Activated CD8-positive, alpha-beta memory T cell treated with anti-CD3 and anti-CD28 coated beads, Interleukin-2, amount 50 U/mL, for 1 hour (primary cell): Measurements from ENCODE around the gene C5orf24.
"Not testable (repeated sequence)": the region's sequence is repeated elsewhere in the genome, so short reads cannot be mapped to it uniquely, and the experiment has no call there.

Source experiments
- DNase-seq: peaks from one replicate; pipeline ENCODE4 v3.0.0-alpha.2; 2020; ENCODE audit errors: extremely low read depth

Gene C5orf24

DNA sequence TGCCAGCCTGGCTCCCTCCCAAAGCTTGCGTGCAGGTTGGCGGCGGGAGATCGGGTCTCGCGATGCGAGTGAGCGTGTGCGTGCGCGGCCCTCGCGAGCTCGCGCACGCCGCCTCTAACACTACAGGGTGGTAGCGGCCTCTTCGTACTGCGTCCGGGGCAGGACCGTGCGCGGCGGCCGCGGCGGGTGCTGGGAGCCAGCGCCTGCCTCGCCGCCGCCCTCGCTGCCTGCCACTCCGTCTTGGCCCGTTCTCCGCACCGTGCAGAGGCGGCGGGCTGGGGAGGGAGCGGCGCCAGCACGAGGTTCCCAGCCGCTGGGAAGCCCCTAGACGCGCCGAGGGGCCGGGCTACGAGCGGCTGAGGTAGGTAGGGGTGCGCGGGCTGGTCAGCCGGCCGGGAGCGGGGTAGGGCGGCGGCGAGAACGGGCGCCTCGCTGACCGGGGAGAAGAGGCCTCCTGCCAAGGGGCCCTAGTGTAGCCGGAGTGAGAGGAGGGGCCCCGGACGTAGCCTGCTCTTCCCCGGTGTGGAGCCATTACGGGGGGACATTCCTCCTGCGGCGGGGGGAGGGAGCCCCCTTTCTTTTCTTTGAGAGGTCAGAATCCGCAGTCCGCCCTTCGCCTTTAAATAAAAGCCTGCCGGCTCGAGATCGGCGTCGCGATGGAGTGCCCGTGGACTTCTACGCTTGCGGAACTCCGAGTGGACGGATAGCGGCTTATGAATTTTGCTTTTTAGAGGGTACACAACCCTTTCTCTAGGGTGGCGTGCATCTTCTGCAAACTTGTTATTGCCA, at the start of gene C5orf24:
Gene C5orf24, plus strand, starts transcription at position 117 of the 789 bp plus-strand sequence. CDS start 8,933 bp downstream, outside the sequence.
- DNase-seq: peak; percentile 69

DNA sequence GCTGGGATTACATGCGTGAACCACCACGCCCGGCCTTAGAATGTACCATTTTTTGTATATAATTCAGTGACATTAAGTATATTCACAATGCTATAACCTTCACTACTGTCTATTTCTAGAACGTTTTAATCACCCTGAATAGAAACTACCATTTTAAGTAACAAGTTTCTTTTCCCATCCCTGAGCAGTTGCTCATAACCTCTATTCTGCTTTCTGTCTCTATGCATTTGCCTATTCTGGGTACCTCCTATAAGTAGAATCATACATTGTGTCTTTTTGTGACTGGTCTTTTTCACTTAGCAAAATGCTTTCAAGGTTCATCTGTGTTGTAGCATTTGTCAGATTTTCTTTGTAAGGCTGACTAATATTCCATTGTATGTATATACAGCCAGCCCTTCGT, 47.3 kb upstream of the C5orf24 start:
- no peak for DNase-seq

DNA sequence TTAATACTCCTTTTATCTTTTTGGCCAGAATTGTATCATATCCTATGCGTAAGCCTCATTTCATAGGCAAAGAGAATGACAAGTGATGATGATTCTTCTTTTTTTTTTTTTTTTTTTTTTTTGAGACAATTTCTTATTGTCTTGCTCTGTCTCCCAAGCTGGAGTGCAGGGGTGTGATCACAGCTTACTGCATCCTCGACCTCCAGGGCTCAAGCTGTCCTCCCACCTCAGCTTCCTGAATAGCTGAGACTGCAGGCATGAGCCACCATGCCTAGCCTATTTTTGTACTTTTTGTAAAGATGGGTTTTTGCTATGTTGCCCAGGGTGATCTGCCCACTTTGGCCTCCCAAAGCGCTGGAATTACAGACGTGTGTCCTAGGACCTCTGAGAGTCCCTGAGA, 41.9 kb upstream of the C5orf24 start:
- no peak for DNase-seq

DNA sequence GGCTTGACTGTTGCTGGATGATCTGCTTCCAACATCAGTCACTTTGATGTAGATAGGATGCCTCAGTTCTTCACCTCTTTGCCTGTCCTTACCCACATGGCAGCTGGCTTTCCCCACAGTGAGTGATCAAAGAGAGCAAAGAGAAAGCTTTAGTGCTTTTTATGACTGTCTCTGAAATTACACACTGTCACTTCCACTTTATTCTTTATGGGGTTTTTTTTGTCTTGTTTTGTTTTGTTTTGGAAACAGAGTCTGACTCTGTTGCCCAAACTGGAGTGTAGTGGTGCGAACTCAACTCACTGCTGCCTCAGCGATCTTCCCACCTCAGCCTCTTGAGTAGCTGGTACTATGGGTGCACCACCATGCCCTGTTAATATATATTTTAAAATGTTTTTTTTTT, 32.4 kb upstream of the C5orf24 start:
- DNase-seq: no peak

DNA sequence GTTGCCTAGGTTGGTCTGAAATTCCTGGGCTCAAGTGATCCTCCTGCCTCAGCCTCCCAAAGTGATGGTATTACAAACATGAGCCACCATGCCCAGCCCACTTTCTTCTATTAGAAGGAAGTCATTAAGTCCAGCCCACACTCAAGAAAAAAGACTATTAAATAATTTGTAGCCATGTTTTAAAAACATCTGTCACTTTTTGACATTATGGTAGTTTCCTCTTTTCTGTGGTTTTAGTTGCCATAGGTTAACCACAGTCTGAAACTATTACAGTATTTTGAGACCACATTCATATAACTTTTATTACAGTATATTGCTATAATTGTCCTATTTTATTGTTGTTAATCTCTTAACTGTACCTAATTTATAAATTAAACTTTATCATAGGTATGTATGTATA, 31.9 kb upstream of the C5orf24 start:
- no peak for DNase-seq

DNA sequence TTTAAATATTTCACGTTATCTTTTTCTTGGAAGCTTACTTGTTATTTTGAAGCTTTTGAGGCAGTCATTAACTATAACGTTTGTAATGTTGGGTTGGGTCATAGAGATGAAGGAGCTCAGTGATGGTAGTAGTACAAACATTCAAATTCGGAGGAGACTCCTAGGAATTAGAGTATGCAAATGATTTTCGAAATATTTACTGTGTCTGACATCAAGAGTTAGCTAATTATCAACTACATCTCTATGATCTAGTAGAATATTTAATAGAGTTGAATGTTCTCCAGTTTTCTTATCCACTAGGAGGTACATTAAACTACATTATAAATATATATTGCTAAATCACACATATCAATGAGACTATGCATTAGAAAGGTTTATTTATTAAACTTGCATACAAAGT, 28.8 kb upstream of the C5orf24 start:
- DNase-seq: no peak

DNA sequence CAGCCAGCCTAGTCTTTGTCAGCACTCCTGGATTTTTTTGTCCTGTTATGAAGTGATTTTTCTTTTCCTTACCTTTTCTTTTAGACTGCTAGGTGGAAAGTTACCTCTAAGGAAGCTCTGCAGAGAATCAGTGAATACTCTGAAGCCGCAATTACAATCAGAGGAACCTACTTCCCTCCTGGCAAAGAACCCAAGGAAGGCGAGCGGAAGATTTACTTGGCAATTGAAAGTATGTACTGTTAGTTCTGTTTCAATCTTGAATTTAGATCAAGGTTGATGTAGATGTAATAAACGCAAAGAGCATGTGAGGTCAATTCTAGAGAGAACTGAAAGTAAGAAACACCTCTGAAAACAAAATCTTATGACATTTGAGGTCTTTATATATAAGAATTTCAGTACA, 27.0 kb upstream of the C5orf24 start:
- no peak for DNase-seq

DNA sequence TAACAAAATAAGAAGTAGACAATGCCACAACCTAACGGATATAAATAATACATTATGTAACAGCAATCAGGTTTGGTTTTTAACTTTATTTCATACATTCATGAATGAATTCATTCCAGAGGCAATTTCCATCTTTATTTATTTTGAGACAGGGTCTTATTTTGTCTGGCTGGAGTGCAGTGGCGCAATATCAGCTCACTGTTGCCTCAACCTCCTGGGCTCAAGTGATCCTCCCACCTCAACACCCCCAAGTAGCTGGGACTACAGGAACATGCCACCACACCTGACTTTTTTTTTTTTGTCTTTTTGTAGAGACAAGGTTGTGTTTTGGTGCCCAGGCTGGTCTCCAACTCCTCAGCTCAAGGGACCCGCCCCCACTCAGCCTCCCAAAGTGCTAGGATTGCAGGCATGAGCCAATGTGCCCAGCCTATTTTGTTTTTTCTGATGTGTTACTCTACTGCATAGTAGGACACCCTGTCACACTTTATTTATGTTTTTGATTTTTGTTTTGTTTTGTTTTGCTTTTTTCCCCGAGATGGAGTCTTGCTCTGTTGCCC, 26.3 kb upstream of the C5orf24 start:
- no peak for DNase-seq

DNA sequence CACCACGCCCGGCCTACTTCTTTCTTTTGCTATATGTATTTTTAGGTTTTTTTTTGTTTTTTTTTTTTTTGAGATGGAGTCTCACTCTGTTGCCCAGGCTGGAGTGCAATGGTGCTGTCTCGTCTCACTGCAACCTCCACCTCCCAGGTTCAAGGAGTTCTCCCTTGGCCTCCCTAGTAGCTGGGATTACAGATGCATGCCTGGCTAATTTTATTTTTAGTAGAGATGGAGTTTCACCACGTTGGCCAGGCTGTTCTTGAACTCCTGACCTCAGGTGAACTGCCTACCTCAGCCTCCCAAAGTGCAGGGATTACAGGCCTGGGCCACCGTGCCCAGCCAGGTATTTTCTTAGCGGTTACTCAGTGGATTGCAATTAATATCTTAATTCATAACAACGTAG, 23.9 kb upstream of the C5orf24 start:
- DNase-seq: no peak

DNA sequence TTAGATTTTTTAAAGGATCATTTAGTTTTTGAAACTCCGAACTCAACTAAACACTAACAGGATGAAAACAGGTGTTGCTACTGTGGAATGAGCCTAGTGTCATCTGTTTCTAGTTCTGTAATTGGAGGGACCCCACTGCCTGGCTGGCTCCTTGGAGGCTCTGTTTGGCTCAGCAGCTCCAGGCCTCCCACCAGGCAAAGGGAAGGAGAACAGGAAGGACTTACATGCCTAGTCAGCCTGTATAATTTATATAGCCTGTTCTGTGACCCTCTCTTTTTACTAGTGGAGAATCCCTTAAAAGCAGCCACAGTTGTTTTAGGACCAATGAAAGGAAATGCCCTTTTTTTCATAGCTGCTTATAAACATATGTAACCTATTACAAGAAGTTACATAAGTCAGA, 21.1 kb upstream of the C5orf24 start:
- no peak for DNase-seq

DNA sequence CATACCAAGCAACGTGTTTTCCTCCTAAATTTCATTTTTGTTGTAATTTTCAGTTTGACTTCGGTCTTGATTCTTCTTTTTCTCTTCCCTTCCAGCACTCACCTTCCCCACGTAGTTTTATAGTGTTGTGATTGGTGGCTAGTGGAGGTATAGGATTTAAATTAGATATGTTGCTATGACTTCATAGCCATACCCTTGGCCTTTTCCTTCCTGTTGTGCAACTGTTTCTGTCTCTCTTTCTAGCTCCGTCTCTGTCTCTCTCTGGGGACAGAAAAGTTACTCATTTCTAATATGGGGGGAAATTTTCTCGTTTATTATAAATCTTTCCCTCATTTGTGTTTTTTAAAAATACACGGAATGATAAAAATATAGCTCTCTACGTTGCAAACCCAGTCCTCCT, 20.6 kb upstream of the C5orf24 start:
- DNase-seq: no peak

DNA sequence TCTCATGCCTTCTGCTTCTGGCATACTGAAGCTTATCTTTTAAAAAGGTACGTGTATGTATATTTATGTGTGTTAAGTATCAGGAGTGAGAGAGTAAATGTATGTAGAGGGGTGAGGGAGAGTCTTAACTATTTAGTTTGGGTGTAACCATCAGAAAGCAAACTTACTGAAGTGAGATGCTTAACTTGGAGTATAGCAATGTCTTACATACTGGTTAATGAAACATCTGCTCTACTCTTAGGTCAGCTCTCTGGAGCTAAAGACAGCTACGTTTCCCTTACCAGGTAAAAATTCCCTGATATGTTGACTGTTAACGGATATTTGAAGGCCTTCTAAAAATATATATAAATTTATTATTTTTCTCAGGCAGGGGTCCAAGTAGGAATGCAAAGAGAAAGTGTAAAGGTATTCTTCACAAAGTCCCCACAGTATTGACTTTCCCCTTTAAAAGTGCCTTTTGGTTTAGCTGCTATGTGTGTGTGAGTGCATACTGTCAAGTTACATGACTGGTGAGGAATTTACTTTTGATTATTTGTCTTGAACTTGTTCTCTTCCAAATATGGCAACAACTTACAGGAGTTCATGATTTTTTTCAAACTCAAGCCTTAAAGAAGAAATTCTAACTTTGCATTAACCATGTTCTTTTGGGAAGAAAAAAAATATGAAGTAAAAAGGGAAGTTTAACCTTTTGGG, 12.3 kb upstream of the C5orf24 start:
- no peak for DNase-seq

DNA sequence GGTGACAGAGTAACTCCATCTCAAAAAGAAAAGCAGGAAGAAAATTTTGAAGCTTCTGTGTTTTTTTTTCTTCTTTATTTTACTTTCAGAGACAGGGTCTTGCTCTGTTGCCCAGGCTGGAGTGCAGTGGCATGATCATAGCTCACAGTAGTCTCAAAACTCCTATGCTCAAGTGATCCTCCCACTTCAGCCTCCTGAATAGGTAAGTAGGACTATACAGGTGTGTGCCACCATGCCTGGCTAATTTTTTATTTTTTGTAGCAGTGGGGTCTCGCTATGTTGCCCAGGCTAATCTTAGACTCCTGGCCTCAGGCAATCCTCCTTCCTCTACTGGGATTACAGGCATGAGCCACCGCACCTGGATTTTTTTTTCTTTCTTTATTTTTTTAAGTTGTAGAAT, 10.1 kb upstream of the C5orf24 start:
- no peak for DNase-seq

DNA sequence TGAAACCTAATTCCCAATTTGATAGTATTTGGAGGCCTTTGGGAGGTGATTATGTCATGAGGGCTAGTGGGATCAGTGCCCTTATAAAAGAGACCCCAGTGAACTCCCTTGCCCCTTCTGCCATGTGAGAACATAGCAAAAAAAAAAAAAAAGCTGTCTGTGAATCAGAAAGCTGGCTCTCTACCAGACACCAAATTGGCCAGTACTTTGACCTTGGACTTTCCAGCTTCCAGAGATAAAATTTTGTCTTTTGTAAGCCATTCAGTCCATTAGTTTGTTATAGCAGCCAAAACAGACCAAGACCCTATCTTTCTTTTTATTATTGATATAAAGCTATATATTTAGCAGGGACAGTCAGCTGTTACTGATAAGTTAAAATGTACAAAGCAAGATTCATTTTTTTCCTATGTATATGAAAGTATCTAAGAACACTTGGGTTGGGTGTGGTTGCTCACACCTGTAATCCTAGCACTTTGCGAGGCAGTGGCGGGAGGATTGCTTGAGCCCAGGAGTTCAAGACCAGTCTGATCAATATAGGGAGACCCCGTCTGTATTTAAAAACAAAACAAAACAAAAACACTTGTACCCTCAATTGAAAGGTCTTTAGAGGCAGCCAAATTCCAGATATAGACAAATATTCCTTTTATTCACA, 8.1 kb upstream of the C5orf24 start:
- DNase-seq: no peak

DNA sequence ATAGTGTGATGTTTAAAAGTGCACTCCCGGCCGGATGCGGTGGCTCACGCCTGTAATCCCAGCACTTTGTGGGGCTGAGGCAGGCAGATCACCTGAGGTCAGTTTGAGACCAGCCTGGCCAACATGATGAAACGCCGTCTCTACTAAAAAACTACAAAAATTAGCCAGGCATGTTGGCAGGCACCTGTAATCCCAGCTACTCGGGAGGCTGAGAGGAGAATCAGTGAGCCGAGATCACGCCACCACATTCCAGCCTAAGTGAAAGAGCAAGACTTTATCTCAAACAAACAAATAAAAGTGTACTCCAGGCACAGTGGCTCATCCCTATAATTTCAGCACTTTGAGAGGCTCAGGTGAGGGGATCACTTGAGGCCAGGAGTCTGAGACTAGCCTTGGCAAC, 7.4 kb upstream of the C5orf24 start:
- DNase-seq: not testable (repeated sequence)

DNA sequence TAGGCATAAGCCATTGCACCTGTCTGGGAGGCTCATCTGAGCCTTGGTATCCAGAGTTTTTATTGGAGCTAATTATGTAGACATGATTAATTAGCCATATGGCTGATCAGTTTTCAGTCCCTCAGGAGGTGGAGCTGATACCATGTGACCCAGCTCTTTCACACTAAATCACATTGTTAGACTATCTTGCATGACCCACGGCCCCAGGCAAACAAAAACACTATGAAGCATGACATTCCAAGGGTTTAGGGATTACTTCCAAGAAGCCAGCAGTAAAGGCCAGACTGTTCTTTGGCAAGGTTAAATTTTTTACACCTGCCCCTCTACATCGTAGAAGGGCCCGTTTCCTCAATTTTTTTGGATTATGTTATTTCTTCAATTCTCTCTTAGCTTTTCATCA, 5.0 kb upstream of the C5orf24 start:
- DNase-seq: no peak

DNA sequence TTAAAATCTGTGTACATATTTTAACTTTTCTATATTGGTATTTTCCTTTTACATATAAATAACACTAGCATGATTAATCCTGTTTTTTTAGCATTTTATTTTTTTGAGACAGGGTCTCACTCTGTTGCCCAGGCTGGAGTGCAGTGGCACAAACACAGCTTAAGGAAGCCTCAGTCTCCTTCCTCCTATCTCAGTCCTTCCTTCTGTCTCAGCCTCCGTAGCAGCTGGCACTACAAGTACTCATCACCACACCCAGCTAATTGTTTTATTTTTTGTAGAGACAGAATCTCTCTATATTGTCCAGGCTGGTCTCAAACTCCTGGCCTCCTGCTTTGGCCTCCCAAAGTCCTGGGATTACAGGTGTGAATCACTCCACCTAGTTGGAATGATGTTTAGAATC, 1.5 kb upstream of the C5orf24 start:
- no peak for DNase-seq

DNA sequence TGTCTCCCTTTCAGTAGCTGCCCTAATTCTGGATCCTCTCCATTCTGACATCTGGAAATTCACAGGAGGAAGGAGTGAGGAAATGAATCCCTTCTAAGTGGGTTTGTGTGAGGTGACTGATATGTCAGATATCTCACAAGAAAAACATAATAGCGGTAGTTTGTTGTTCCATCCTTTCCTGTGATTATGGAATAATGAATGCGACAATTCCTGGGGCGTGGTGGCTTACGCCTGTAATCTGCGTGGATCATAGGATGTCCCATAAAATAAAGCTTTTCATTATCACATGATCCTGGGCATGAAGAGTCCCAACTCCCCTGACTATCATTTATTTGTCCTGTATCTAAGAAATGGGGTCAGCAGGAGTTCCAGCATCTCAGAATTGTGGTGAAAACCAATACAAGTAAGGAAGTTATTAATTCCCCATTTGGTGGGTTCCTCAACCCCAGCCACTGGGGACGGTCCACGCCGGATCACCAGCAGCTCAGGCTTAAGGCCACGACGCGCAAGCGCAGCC, 375 bp upstream of the C5orf24 start:
- DNase-seq: no peak

DNA sequence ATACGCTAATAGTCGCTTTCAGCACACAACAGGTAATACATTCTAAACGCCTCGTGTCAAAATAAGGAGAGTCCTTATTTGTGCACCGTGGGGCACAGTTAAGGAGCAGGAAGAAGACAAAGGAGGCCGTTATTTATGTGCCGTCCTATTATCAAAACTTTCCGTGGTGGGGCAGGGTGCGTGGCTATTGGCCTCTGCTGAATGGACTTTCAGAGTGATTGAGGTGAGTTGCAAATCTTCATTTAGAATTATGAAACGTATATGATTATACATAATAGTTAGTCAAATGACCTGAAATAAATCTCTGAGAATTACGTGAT, 833 bp downstream of the C5orf24 start:
- no peak for DNase-seq

DNA sequence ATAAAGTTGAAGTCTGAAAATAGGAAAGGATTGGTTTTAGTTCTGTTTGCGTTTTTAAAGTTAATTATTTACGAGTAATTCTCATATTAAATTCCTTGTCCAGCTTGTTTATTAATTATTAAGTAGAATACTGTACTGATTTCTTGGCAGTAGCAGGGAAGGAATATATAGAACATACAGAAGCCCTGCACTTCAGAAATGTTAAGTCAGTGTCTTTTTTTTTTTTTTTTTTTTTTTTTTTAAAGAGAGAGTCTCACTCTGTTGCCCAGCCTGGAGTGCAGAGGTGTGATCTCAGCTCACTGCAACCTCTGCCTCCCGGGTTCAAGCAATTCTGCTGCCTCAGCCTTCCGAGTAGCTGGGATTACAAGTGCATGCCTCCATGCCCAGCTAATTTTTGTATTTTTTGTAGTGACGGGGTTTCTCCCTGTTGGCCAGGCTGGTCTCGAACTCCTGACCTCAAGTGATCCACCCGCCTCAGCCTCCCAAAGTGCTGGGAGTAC, 3.7 kb downstream of the C5orf24 start:
- not testable (repeated sequence) for DNase-seq

DNA sequence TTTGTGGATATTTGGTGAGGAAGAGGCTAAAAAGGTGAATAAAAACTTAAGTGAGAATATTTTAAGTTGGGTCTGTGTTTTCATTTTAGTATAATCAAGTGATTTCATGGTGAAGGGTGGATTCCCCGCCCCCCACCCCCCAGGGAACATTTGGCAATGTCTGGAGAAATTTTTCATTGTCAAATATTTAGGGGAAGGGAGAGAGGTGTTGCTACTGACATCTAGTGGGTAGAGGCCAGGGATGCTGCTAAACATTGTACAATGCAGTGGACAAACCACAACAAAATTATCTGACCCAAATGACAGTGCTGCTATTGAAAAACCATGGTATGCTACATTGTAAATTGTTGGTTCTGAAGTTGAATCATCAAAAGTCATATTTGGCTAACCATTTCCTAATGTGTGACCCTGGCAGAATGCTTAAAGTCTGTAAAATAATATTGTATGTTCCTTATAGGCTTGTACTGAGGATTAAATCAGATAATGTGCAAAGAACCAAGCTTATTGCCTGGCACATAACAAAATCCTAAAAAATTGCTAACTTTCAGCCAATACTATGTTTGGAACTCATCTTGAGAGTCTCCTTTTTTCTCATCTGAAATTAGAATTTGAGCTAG, 5.6 kb downstream of the C5orf24 start:
- no peak for DNase-seq

DNA sequence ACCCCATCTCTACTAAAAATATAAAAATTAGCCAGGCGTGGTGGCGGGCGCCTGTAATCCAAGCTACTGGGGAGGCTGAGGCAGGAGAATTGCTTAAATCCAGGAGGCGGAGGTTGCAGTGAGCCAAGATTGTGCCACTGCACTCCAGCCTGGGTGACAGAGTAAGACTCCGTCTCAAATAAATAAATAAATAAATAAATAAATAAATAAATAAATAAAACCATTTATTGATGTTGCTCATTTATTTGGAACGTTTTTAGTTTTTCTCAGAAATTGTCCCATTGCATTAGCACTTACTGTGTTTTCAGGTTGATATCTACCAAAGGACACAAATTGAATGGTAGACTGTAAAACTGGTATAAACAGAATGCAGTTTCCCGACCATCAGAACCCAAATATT, 10.7 kb downstream of the C5orf24 start:
- DNase-seq: not testable (repeated sequence)
